ENCODE data around the gene CMTM4. TPM values are rescaled to one million over a fixed set of nuclear protein-coding genes. Genes with fewer than 3 reads are reported as not detected.

The CMTM4 gene
- polyA plus RNA-seq, 1 donor (not counting 4 experiments of a cell fraction or from before 2014, with no cell fraction given), result 23.1 TPM

- FAIRE-seq, result no peak
- TF ChIP-seq CTCF (optimal IDR thresholded peaks at IDR 0.05 in 1 of 3, IDR thresholded peaks at IDR 0.05 in 1 of 3, conservative IDR thresholded peaks at IDR 0.05 in 1 of 3; ENCODE audit: extremely low read depth in 1 of 3, insufficient read depth in 2 of 3, low read length in 3 of 3), result no peak
- no peak for TF ChIP-seq EZH2 (IDR thresholded peaks at IDR 0.05; ENCODE audit: low read length)
Observed at GRCh38 chr16:66594739-66595138, 101.8 kb downstream of the CMTM4 start.

GRCh38 chr16:66592814-66593213 is 103.7 kb downstream of the CMTM4 start:
- H3K9ac ChIP-seq (ENCODE audit: control insufficient read depth, extremely low read depth, insufficient read depth, low read length), result no peak overlapping the region
- DNase-seq (ENCODE audit: low read depth, low spot score) (no peak), FAIRE-seq (no peak)
- H3K27ac ChIP-seq (ENCODE audit: control insufficient read depth, insufficient read depth, low read length), result no peak overlapping the region
- no peaks in the 10 kb centered on the region for H3K9me1 ChIP-seq (ENCODE audit: control insufficient read depth, extremely low read depth, insufficient read depth, low read length)
- H3K36me3 ChIP-seq (ENCODE audit: control insufficient read depth in 2 of 2, extremely low read depth in 1 of 2, insufficient read depth in 2 of 2, low read length in 2 of 2), result no peaks in the 10 kb centered on the region
- H3K79me2 ChIP-seq (ENCODE audit: control insufficient read depth, insufficient read depth, low read length), result no peaks in the 10 kb centered on the region
- dilution Hi-C loops (cut with MboI; ENCODE audit: extremely low pct_ligation_motif_present, low sequenced_read_pairs), result no loop called here
- no peak overlapping the region for H2AFZ ChIP-seq (ENCODE audit: control insufficient read depth, low read length)
- H3K27me3 ChIP-seq (ENCODE audit: control insufficient read depth, extremely low read depth, insufficient read depth, low read length), result no peaks in the 10 kb centered on the region
- H3K4me1 ChIP-seq (ENCODE audit: control insufficient read depth, extremely low read depth, insufficient read depth, low read length), result no peaks in the 10 kb centered on the region
- H4K20me1 ChIP-seq (ENCODE audit: control insufficient read depth, extremely low read depth, insufficient read depth, low read length), result no peaks in the 10 kb centered on the region
- no peak overlapping the region for H3K4me3 ChIP-seq (ENCODE audit: control insufficient read depth in 2 of 3, extremely low read depth in 1 of 3, insufficient read depth in 2 of 3, low read depth in 1 of 3, low read length in 3 of 3)
- TF ChIP-seq EZH2 (IDR thresholded peaks at IDR 0.05; ENCODE audit: low read length) (no peak), CTCF (optimal IDR thresholded peaks at IDR 0.05 in 1 of 3, IDR thresholded peaks at IDR 0.05 in 1 of 3, conservative IDR thresholded peaks at IDR 0.05 in 1 of 3; ENCODE audit: extremely low read depth in 1 of 3, insufficient read depth in 2 of 3, low read length in 3 of 3) (no peak)
- H3K4me2 ChIP-seq (ENCODE audit: control insufficient read depth, extremely low read depth, insufficient read depth, low read depth, low read length), result no peak overlapping the region
- no peaks in the 10 kb centered on the region for H3K9me3 ChIP-seq (ENCODE audit: control insufficient read depth, low read depth, low read length)

More at GRCh38 chr16:66594739-66595138, 101.8 kb downstream of the CMTM4 start:
- Histone ChIP-seq H3K27me3 (ENCODE audit: control insufficient read depth, extremely low read depth, insufficient read depth, low read length) (no peaks in the 10 kb centered on the region), H3K79me2 (ENCODE audit: control insufficient read depth, insufficient read depth, low read length) (no peaks in the 10 kb centered on the region), H3K9me3 (ENCODE audit: control insufficient read depth, low read depth, low read length) (no peaks in the 10 kb centered on the region), H3K4me3 (ENCODE audit: control insufficient read depth in 2 of 3, extremely low read depth in 1 of 3, insufficient read depth in 2 of 3, low read depth in 1 of 3, low read length in 3 of 3) (no peak overlapping the region), H3K36me3 (ENCODE audit: control insufficient read depth in 2 of 2, extremely low read depth in 1 of 2, insufficient read depth in 2 of 2, low read length in 2 of 2) (no peaks in the 10 kb centered on the region), H2AFZ (ENCODE audit: control insufficient read depth, low read length) (no peak overlapping the region), H3K27ac (ENCODE audit: control insufficient read depth, insufficient read depth, low read length) (no peak overlapping the region), H3K4me1 (ENCODE audit: control insufficient read depth, extremely low read depth, insufficient read depth, low read length) (no peaks in the 10 kb centered on the region), H4K20me1 (ENCODE audit: control insufficient read depth, extremely low read depth, insufficient read depth, low read length) (no peaks in the 10 kb centered on the region), H3K9ac (ENCODE audit: control insufficient read depth, extremely low read depth, insufficient read depth, low read length) (no peak overlapping the region), H3K9me1 (ENCODE audit: control insufficient read depth, extremely low read depth, insufficient read depth, low read length) (no peaks in the 10 kb centered on the region), H3K4me2 (ENCODE audit: control insufficient read depth, extremely low read depth, insufficient read depth, low read depth, low read length) (no peak overlapping the region)
- dilution Hi-C loops (cut with MboI; ENCODE audit: extremely low pct_ligation_motif_present, low sequenced_read_pairs), result no loop called here
- no peak for DNase-seq (ENCODE audit: low read depth, low spot score)
